Sigmoid colon (tissue), 4 donors: ENCODE measurements around the gene NID2.
A peak's percentile ranks its signal among the peaks of the same experiment; 100 is the strongest.

ENCODE experiments used
- EP300 ChIP-seq, 4 donors: sonication (generic); formaldehyde crosslinking; IDR thresholded peaks; one replicate each; pipeline ENCODE4 v1.6.1; 2017; ENCODE audit warnings: antibody characterized with exemption in 4 of 4
- POLR2A ChIP-seq, 2 donors: fragments of 450-650 bp; IDR thresholded peaks; one replicate each; pipeline ENCODE4 v1.6.1; 2016; ENCODE audit warnings: antibody characterized with exemption in 2 of 2, mild to moderate bottlenecking in 2 of 2, moderate library complexity in 2 of 2
- POLR2AphosphoS5 ChIP-seq, 4 donors: sonication (generic); formaldehyde crosslinking; IDR thresholded peaks; one replicate each; pipeline ENCODE4 v1.6.1; 2017; ENCODE audit warnings: antibody characterized with exemption in 4 of 4
- TF ChIP-seq, protein P1 (sequence below), 4 experiments: fragments of 450-650 bp in 3 of 4; fragments of 200-600 bp in 1 of 4; IDR thresholded peaks; one replicate each; pipeline ENCODE4 v1.5.1; 2016 to 2019; ENCODE audit warnings: antibody characterized with exemption in 4 of 4, mild to moderate bottlenecking in 3 of 4, moderate library complexity in 2 of 4

DNA sequence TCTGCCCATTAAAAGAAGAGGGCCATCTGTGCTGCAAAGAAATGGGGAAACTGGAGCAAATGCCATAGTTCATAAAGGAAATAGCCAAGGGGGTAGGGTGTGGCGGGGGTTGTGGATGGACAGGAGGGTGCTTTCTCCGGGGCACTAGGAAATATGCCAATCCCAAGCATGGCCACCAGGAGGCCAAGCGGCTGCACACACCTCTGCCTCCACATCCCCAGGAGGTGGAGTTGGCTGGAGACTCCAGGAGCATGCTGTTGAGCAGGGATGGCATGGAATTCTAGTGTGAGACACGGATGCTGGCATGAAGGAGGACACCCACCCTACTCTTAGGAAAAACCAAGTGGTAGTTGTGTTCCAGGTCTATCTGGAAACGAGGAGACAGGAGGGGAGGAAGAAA, 25.2 kb downstream of the NID2 start:
- TF ChIP-seq, protein P1, sequence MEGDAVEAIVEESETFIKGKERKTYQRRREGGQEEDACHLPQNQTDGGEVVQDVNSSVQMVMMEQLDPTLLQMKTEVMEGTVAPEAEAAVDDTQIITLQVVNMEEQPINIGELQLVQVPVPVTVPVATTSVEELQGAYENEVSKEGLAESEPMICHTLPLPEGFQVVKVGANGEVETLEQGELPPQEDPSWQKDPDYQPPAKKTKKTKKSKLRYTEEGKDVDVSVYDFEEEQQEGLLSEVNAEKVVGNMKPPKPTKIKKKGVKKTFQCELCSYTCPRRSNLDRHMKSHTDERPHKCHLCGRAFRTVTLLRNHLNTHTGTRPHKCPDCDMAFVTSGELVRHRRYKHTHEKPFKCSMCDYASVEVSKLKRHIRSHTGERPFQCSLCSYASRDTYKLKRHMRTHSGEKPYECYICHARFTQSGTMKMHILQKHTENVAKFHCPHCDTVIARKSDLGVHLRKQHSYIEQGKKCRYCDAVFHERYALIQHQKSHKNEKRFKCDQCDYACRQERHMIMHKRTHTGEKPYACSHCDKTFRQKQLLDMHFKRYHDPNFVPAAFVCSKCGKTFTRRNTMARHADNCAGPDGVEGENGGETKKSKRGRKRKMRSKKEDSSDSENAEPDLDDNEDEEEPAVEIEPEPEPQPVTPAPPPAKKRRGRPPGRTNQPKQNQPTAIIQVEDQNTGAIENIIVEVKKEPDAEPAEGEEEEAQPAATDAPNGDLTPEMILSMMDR (IDR thresholded peaks at IDR 0.05), result peak in 1 of 4 experiments; percentile 21
- TF ChIP-seq POLR2A (IDR thresholded peaks at IDR 0.05) (no peak), POLR2AphosphoS5 (IDR thresholded peaks at IDR 0.05) (no peak), EP300 (IDR thresholded peaks at IDR 0.05) (no peak)
